ENCODE data around the gene PCDHA1.
A peak's percentile ranks its signal among the peaks of the same experiment; 100 is the strongest.

The PCDHA1 gene

GRCh38 chr5:140923601-140924000, 137.7 kb downstream of the PCDHA1 start:
- Histone ChIP-seq H3K79me2 (ENCODE audit: control insufficient read depth, insufficient read depth, low read length, poor library complexity) (no peaks in the 10 kb centered on the region), H3K9me3 (ENCODE audit: insufficient read depth, low read depth, low read length) (peaks cover 3% of the 10 kb centered on the region), H4K8ac (ENCODE audit: low read depth, low read length) (no peak overlapping the region), H4K91ac (ENCODE audit: low read depth, low read length) (no peak overlapping the region), H3K27me3 (ENCODE audit: insufficient read depth, low read length) (no peaks in the 10 kb centered on the region), H2AFZ (ENCODE audit: insufficient read depth, low read length, poor library complexity) (no peak overlapping the region), H3K27ac (ENCODE audit: low read depth, low read length) (no peak overlapping the region), H3K36me3 (ENCODE audit: control insufficient read depth in 1 of 2, insufficient read depth in 2 of 2, low read length in 2 of 2) (no peaks in the 10 kb centered on the region), H2BK120ac (ENCODE audit: insufficient read depth, low read length, poor library complexity) (no peak overlapping the region), H3K14ac (ENCODE audit: low read length) (no peak overlapping the region), H3K18ac (ENCODE audit: low read length) (no peak overlapping the region), H3K4me2 (ENCODE audit: low read length) (no peak overlapping the region), H3K4ac (ENCODE audit: low read depth, low read length) (no peak overlapping the region), H2AK5ac (ENCODE audit: low read length) (no peak overlapping the region), H3K23ac (ENCODE audit: low read length) (no peak overlapping the region), H2BK5ac (ENCODE audit: low read depth, low read length, poor library complexity) (no peak overlapping the region), H4K12ac (ENCODE audit: low read depth, low read length) (no peak overlapping the region), H3K79me1 (ENCODE audit: low read length) (peaks cover 2% of the 10 kb centered on the region), H3K9ac (ENCODE audit: low read length) (no peak overlapping the region), H2BK12ac (ENCODE audit: low read length) (no peak overlapping the region), H3K4me3 (ENCODE audit: low read depth, low read length) (no peak overlapping the region), H3K4me1 (ENCODE audit: control insufficient read depth in 1 of 2, insufficient read depth in 2 of 2, low read length in 2 of 2) (peaks cover 9 to 13% of the 10 kb centered on the region in 2 experiments)
- DNase-seq = no peak
- no CpG with 5 or more reads among the region's 4 CpGs for WGBS (ENCODE audit: extremely low coverage, insufficient coverage, insufficient read length)

- H3K79me1 ChIP-seq (ENCODE audit: low read length) = peaks cover 2% of the 10 kb centered on the region
- H2BK120ac ChIP-seq (ENCODE audit: insufficient read depth, low read length, poor library complexity) = peak within 1 kb of the TSS; percentile 16
- peak within 1 kb of the TSS; percentile 76 for H3K4me3 ChIP-seq (ENCODE audit: low read depth, low read length)
- peaks cover 9 to 13% of the 10 kb centered on the region in 2 experiments for H3K4me1 ChIP-seq (ENCODE audit: control insufficient read depth in 1 of 2, insufficient read depth in 2 of 2, low read length in 2 of 2)
- no peaks in the 10 kb centered on the region for H3K79me2 ChIP-seq (ENCODE audit: control insufficient read depth, insufficient read depth, low read length, poor library complexity)
- H3K14ac ChIP-seq (ENCODE audit: low read length) = no peak within 1 kb of the TSS
- no peak for DNase-seq
- peak within 1 kb of the TSS; percentile 71 for H3K9ac ChIP-seq (ENCODE audit: low read length)
- no CpG with 5 or more reads among the region's 41 CpGs for WGBS (ENCODE audit: extremely low coverage, insufficient coverage, insufficient read length)
- no peak within 1 kb of the TSS for H3K4ac ChIP-seq (ENCODE audit: low read depth, low read length)
- no peak within 1 kb of the TSS for H4K8ac ChIP-seq (ENCODE audit: low read depth, low read length)
- no peak within 1 kb of the TSS for H2AK5ac ChIP-seq (ENCODE audit: low read length)
- no peaks in the 10 kb centered on the region for H3K36me3 ChIP-seq (ENCODE audit: control insufficient read depth in 1 of 2, insufficient read depth in 2 of 2, low read length in 2 of 2)
- peak within 1 kb of the TSS; percentile 89 for H3K4me2 ChIP-seq (ENCODE audit: low read length)
- peaks cover 3% of the 10 kb centered on the region for H3K9me3 ChIP-seq (ENCODE audit: insufficient read depth, low read depth, low read length)
- H2BK12ac ChIP-seq (ENCODE audit: low read length) = no peak within 1 kb of the TSS
- no peak within 1 kb of the TSS for H4K91ac ChIP-seq (ENCODE audit: low read depth, low read length)
- no peak within 1 kb of the TSS for H2BK5ac ChIP-seq (ENCODE audit: low read depth, low read length, poor library complexity)
- no peak within 1 kb of the TSS for H3K23ac ChIP-seq (ENCODE audit: low read length)
- H4K12ac ChIP-seq (ENCODE audit: low read depth, low read length) = no peak within 1 kb of the TSS
- no peak within 1 kb of the TSS for H3K27ac ChIP-seq (ENCODE audit: low read depth, low read length)
- H3K27me3 ChIP-seq (ENCODE audit: insufficient read depth, low read length) = no peaks in the 10 kb centered on the region
- peak within 1 kb of the TSS; percentile 56 for H2AFZ ChIP-seq (ENCODE audit: insufficient read depth, low read length, poor library complexity)
- peak within 1 kb of the TSS; percentile 27 for H3K18ac ChIP-seq (ENCODE audit: low read length)
Observed at GRCh38 chr5:140925806-140926442, 140.0 kb downstream of the PCDHA1 start, which contains the start of gene PCDHAC1. Gene PCDHAC1 (plus strand): TSS chr5:140926299. CDS start chr5:140926893, 594 bp downstream.

- no peaks in the 10 kb centered on the region for H3K27me3 ChIP-seq (ENCODE audit: insufficient read depth, low read length)
- H3K4me2 ChIP-seq (ENCODE audit: low read length) = peak overlapping the region; percentile 89
- H3K4me3 ChIP-seq (ENCODE audit: low read depth, low read length) = peak overlapping the region; percentile 76
- no peak overlapping the region for H2BK120ac ChIP-seq (ENCODE audit: insufficient read depth, low read length, poor library complexity)
- peaks cover 2% of the 10 kb centered on the region for H3K79me1 ChIP-seq (ENCODE audit: low read length)
- H3K18ac ChIP-seq (ENCODE audit: low read length) = peak overlapping the region; percentile 27
- no peak overlapping the region for H3K14ac ChIP-seq (ENCODE audit: low read length)
- H3K4me1 ChIP-seq (ENCODE audit: control insufficient read depth in 1 of 2, insufficient read depth in 2 of 2, low read length in 2 of 2) = peaks cover 9 to 13% of the 10 kb centered on the region in 2 experiments
- no peak overlapping the region for H2BK12ac ChIP-seq (ENCODE audit: low read length)
- H2AFZ ChIP-seq (ENCODE audit: insufficient read depth, low read length, poor library complexity) = peak overlapping the region; percentile 56
- no peak overlapping the region for H3K27ac ChIP-seq (ENCODE audit: low read depth, low read length)
- H4K91ac ChIP-seq (ENCODE audit: low read depth, low read length) = no peak overlapping the region
- H3K36me3 ChIP-seq (ENCODE audit: control insufficient read depth in 1 of 2, insufficient read depth in 2 of 2, low read length in 2 of 2) = no peaks in the 10 kb centered on the region
- H3K4ac ChIP-seq (ENCODE audit: low read depth, low read length) = no peak overlapping the region
- H3K79me2 ChIP-seq (ENCODE audit: control insufficient read depth, insufficient read depth, low read length, poor library complexity) = no peaks in the 10 kb centered on the region
- peak in 1 of 2 donors; percentile 5 for DNase-seq
- H2AK5ac ChIP-seq (ENCODE audit: low read length) = no peak overlapping the region
- H2BK5ac ChIP-seq (ENCODE audit: low read depth, low read length, poor library complexity) = no peak overlapping the region
- peaks cover 3% of the 10 kb centered on the region for H3K9me3 ChIP-seq (ENCODE audit: insufficient read depth, low read depth, low read length)
- H4K8ac ChIP-seq (ENCODE audit: low read depth, low read length) = no peak overlapping the region
- WGBS (ENCODE audit: extremely low coverage, insufficient coverage, insufficient read length) = no CpG with 5 or more reads among the region's 74 CpGs
- H3K23ac ChIP-seq (ENCODE audit: low read length) = no peak overlapping the region
- H3K9ac ChIP-seq (ENCODE audit: low read length) = no peak overlapping the region
- no peak overlapping the region for H4K12ac ChIP-seq (ENCODE audit: low read depth, low read length)
Observed at GRCh38 chr5:140926443-140927227, 140.7 kb downstream of the PCDHA1 start.

- Histone ChIP-seq H3K4ac (ENCODE audit: low read depth, low read length) (no peak overlapping the region), H3K27me3 (ENCODE audit: insufficient read depth, low read length) (no peaks in the 10 kb centered on the region), H2AFZ (ENCODE audit: insufficient read depth, low read length, poor library complexity) (no peak overlapping the region), H2BK5ac (ENCODE audit: low read depth, low read length, poor library complexity) (no peak overlapping the region), H3K4me1 (ENCODE audit: control insufficient read depth in 1 of 2, insufficient read depth in 2 of 2, low read length in 2 of 2) (peaks cover 9 to 13% of the 10 kb centered on the region in 2 experiments), H3K79me2 (ENCODE audit: control insufficient read depth, insufficient read depth, low read length, poor library complexity) (no peaks in the 10 kb centered on the region), H3K23ac (ENCODE audit: low read length) (no peak overlapping the region), H3K36me3 (ENCODE audit: control insufficient read depth in 1 of 2, insufficient read depth in 2 of 2, low read length in 2 of 2) (no peaks in the 10 kb centered on the region), H3K27ac (ENCODE audit: low read depth, low read length) (no peak overlapping the region), H3K18ac (ENCODE audit: low read length) (no peak overlapping the region), H4K8ac (ENCODE audit: low read depth, low read length) (no peak overlapping the region), H3K9ac (ENCODE audit: low read length) (no peak overlapping the region), H3K79me1 (ENCODE audit: low read length) (peaks cover 2% of the 10 kb centered on the region), H3K14ac (ENCODE audit: low read length) (no peak overlapping the region), H3K9me3 (ENCODE audit: insufficient read depth, low read depth, low read length) (peaks cover 3% of the 10 kb centered on the region), H2BK12ac (ENCODE audit: low read length) (no peak overlapping the region), H3K4me3 (ENCODE audit: low read depth, low read length) (peak overlapping the region; percentile 66), H2AK5ac (ENCODE audit: low read length) (no peak overlapping the region), H4K12ac (ENCODE audit: low read depth, low read length) (no peak overlapping the region), H3K4me2 (ENCODE audit: low read length) (peak overlapping the region; percentile 89), H4K91ac (ENCODE audit: low read depth, low read length) (no peak overlapping the region), H2BK120ac (ENCODE audit: insufficient read depth, low read length, poor library complexity) (no peak overlapping the region)
- no peak for DNase-seq
- no CpG with 5 or more reads among the region's 26 CpGs for WGBS (ENCODE audit: extremely low coverage, insufficient coverage, insufficient read length)
Observed at GRCh38 chr5:140927228-140927573, 141.3 kb downstream of the PCDHA1 start.

Data from trophoblast cell (in vitro differentiated cells and primary cell).